ENCODE data around the gene UBE4A.

Gene UBE4A, protein sequence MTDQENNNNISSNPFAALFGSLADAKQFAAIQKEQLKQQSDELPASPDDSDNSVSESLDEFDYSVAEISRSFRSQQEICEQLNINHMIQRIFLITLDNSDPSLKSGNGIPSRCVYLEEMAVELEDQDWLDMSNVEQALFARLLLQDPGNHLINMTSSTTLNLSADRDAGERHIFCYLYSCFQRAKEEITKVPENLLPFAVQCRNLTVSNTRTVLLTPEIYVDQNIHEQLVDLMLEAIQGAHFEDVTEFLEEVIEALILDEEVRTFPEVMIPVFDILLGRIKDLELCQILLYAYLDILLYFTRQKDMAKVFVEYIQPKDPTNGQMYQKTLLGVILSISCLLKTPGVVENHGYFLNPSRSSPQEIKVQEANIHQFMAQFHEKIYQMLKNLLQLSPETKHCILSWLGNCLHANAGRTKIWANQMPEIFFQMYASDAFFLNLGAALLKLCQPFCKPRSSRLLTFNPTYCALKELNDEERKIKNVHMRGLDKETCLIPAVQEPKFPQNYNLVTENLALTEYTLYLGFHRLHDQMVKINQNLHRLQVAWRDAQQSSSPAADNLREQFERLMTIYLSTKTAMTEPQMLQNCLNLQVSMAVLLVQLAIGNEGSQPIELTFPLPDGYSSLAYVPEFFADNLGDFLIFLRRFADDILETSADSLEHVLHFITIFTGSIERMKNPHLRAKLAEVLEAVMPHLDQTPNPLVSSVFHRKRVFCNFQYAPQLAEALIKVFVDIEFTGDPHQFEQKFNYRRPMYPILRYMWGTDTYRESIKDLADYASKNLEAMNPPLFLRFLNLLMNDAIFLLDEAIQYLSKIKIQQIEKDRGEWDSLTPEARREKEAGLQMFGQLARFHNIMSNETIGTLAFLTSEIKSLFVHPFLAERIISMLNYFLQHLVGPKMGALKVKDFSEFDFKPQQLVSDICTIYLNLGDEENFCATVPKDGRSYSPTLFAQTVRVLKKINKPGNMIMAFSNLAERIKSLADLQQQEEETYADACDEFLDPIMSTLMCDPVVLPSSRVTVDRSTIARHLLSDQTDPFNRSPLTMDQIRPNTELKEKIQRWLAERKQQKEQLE
- total RNA-seq, result 165 to 186 (median 174) reads per million in 3 experiments

GRCh38 chr11:118359295-118359958 lies at the start of gene UBE4A:
Gene UBE4A, plus strand, starts transcription at chr11:118359600. Its CDS starts 5,481 bp downstream, at chr11:118365081.
- peak; percentile 93 for DNase-seq

GRCh38 chr11:118310271-118310670 lies 49.1 kb upstream of the UBE4A start:
- no peak for DNase-seq

GRCh38 chr11:118310781-118311485 lies 48.5 kb upstream of the UBE4A start:
- DNase-seq, result no peak

DNA sequence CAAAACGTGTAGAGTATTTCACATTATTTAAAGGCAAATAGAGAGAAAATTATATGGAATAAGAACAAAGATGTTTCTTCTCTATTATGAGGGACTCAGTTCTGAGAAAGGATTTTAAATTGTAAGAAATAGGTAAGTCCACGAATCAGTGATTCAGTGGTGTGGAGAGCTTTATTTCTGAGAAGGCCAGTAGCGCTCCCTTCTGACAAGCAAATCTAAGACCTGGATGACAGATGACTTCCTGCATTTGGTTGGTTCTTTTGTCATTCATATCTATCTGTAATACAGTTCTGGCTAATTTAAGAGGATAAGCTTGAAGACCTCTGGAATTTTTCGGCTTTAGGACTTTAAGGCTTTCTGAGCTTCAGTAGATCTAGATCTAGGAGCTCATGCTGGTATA lies 47.9 kb upstream of the UBE4A start:
- no peak for DNase-seq

- no peak for DNase-seq
Measured at GRCh38 chr11:118312328-118312727, 47.1 kb upstream of the UBE4A start.

- no peak for DNase-seq
Measured at GRCh38 chr11:118313242-118313641, 46.2 kb upstream of the UBE4A start.

- no peak for DNase-seq
Measured at GRCh38 chr11:118314988-118315411, 44.4 kb upstream of the UBE4A start.

- DNase-seq, result no peak
Measured at GRCh38 chr11:118318124-118318523, 41.3 kb upstream of the UBE4A start.

GRCh38 chr11:118318581-118319336 lies 40.6 kb upstream of the UBE4A start:
- no peak for DNase-seq

DNA sequence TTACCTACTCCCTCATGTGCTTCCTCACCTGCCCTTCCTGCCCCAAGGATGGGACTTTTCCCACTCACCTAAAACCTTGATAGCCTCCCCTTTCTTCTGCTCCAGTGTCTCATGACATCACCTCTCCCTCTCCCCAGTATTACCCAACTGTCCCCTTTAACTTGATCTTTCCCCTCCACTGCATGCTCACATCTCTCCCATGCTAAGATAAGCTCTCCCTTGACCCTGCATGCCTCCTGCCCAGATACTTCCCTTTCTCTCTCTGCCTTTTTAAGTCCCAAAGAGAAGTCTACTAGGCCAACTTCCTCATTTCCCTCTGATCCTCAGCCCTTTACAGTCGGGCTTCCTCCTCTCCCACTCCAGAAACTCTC lies 40.1 kb upstream of the UBE4A start:
- DNase-seq, result no peak

GRCh38 chr11:118320515-118320914 lies 38.9 kb upstream of the UBE4A start:
- no peak for DNase-seq

GRCh38 chr11:118321386-118322082 lies 37.9 kb upstream of the UBE4A start:
- DNase-seq, result no peak

- no peak for DNase-seq
Measured at GRCh38 chr11:118322721-118323120, 36.7 kb upstream of the UBE4A start.

GRCh38 chr11:118325283-118325682 lies 34.1 kb upstream of the UBE4A start:
- no peak for DNase-seq

DNA sequence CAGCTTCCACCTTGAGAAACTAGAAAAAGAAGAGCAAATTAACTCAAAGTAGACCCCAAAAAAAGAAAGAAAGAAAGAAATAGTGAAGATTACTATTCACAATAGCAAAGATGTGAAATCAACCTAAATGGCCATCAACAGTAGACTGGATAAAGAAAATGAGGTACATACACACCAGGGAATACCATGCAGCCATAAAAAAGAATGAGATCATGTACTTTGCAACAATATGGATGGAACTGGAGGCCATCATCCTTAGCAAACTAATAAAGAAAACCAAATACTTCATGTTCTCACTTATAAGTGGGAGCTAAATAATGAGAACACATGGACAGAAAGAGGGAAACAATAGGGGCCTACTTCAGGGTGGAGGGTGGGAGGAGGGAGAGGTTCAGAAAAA lies 30.7 kb upstream of the UBE4A start:
- DNase-seq, result no peak

GRCh38 chr11:118334745-118335144 lies 24.7 kb upstream of the UBE4A start:
- peak; percentile 48 for DNase-seq

DNA sequence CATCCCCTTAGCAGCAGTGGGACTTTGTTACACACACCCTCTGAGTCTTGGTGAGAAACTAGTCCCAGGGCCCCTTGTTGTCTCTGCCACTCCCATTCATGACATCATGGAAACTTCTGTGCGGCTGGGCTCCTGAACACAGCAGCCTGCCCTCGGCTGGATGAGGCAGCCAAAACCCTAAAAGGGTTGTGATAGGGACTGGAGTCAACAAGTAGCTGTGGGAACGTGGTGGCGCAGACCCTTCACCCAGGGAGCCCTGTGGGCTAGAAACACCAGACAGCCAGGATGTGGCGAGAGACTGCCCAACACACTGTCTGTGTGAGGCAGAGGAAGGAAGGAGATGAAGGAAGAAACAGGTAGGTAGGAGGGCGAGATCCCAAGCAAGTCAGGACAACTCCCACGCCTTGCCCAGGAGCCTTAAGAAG lies 20.8 kb upstream of the UBE4A start:
- DNase-seq, result peak; percentile 91

- peak; percentile 23 for DNase-seq
Measured at GRCh38 chr11:118339281-118339961, 20.0 kb upstream of the UBE4A start.

DNA sequence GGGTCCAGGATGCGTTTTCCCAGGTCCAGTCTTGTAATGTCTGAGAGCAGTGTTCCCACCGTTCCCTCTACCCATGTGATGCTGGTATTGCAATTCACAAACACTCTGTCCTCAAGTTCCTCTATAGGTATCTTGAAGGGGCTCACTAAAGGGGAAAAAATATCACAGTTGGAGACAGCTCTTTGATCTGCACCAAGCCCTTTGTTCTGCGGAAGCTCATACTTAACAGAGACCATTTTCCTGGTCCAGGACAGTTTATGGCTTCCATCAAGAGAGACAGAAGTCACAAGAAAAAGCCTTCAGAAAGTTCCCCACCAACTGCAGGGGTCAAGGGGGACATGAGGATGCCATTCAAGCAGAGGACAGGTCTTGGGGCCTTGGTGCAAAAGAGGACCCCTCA lies 19.0 kb upstream of the UBE4A start:
- DNase-seq, result no peak

- DNase-seq, result no peak
Measured at GRCh38 chr11:118341261-118341660, 18.1 kb upstream of the UBE4A start.

Measured in central memory CD4-positive, alpha-beta T cell (primary cell).